Right forelimb (tissue), 1 donor: ENCODE data around the gene ABHD1.
"Not testable (repeated sequence)": the region's sequence is repeated elsewhere in the genome, so short reads cannot be mapped to it uniquely, and the experiment has no call there.

Experiments
- DNase-seq: peaks from one replicate; pipeline ENCODE4 v3.0.0-alpha.2; 2018

ABHD1 gene

GRCh38 chr2:27087823-27088410, 35.7 kb upstream of the ABHD1 start:
- DNase-seq, result no peak

DNA sequence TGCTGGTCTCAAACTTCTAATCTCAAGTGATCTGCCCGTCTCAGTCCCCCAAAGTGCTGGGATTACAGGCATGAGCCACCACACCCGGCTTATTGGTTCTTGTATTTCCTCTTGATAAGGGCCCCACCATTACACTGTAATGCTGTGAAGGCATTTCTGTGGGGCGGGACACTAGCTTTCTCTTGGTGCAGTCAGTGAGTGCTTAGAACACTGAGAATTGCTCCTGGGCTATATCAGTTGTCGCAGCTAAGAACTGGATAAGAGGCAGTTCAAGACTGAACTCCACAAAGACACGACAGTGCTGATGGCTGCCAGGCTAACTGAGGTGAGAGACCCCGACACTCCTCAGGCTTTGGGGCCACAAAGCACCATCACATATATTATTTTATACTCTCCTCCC, 35.0 kb upstream of the ABHD1 start:
- DNase-seq, result no peak

GRCh38 chr2:27089111-27089954, 34.3 kb upstream of the ABHD1 start:
- DNase-seq, result no peak

GRCh38 chr2:27091746-27092695, 31.6 kb upstream of the ABHD1 start:
- no peak for DNase-seq

- DNase-seq, result peak; percentile 38
Observed at GRCh38 chr2:27092696-27093429, 30.8 kb upstream of the ABHD1 start.

DNA sequence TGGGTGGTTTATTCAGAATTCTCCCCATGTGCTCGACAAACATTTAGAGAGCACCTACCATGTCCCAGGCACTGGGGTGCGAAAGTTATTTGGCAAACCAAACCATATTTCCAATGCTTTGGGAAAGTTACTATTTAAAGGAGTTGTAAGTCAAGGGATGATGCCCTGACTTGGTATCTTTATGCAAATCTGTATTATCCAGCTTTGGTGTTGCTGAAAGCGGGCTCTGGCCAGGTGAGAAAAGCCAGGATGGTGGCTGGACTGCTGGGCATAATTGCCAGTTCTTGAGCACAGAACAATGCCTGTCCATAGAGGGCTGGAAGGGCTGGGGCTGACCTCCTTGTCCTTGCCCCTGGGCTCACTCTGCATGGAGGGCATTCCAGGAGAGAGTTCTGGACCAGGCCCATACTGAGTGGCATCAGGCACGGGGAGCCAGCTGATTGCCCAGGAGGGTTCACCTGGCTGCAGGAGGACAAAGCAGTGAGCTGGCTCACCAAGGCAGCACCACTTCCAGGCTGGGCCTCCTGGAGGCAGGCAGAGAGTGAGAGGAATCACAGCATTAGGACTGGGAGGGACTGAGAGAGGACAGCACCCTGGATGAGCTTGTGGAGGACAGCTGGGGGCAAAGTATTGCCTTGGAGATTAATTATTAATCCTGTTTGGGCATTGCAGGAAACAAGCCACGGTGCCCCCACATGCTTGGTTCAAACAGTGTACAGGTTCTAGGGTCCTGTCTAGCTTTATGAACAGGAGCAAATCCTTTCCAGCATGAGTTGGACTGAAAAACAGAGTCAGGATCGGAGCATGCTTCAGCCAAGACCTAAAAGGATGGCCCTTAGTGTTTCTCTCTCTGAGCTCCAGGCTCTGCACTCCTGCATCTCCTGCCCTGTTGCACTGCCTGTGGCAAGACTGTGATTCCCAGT, 29.9 kb upstream of the ABHD1 start:
- DNase-seq, result no peak

- DNase-seq, result no peak
Observed at GRCh38 chr2:27094353-27094984, 29.1 kb upstream of the ABHD1 start.

- no peak for DNase-seq
Observed at GRCh38 chr2:27095427-27095744, 28.2 kb upstream of the ABHD1 start.

DNA sequence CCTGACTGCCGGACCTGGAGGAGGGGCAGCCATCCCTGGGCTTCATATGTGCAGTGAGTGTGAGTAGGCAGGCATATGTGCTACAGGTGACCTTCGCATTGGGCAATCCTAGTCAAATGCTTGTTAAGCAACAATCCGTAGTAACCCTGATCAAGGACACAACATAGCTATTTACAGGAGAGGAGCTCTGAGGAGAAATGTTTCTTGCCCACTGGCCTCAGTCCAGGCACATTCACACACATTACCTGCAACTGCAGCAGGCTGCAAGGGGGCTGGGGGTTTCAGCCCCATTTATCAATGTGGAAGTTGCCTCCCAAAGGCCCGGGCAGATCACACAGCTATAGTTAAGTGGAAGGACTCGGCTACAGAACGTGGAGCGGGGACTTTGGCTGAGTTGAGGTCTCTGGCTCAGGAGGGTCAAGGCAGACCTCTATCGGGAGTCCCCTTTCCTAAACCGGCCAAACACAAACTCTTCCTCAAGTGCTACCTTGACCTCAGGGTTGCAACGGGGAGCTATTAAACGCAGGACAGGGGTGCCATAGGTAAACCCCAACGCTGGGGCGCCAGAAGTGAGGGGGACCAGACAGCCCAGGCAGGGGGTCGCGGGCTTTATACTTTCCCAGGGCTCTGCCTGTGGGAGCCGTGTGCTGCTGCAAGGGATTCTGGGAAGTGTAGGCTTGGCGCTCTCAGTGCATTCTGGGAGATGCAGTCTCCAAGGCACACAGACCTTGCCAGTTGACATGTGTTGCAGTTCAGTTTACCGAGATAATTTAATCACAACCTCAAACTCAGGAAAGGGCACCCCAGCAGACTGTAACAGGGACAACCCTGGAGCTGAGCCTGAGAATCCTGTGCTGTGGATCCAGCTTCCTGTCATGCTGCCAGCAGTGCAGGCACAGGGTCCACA, 27.6 kb upstream of the ABHD1 start:
- no peak for DNase-seq

GRCh38 chr2:27096748-27097297, 26.8 kb upstream of the ABHD1 start:
- no peak for DNase-seq

GRCh38 chr2:27097341-27097740, 26.3 kb upstream of the ABHD1 start:
- DNase-seq, result no peak

- no peak for DNase-seq
Observed at GRCh38 chr2:27099334-27099955, 24.2 kb upstream of the ABHD1 start.

GRCh38 chr2:27100036-27100435, 23.6 kb upstream of the ABHD1 start:
- no peak for DNase-seq

- DNase-seq, result no peak
Observed at GRCh38 chr2:27102329-27102728, 21.3 kb upstream of the ABHD1 start.

- no peak for DNase-seq
Observed at GRCh38 chr2:27105981-27106380, 17.6 kb upstream of the ABHD1 start.

DNA sequence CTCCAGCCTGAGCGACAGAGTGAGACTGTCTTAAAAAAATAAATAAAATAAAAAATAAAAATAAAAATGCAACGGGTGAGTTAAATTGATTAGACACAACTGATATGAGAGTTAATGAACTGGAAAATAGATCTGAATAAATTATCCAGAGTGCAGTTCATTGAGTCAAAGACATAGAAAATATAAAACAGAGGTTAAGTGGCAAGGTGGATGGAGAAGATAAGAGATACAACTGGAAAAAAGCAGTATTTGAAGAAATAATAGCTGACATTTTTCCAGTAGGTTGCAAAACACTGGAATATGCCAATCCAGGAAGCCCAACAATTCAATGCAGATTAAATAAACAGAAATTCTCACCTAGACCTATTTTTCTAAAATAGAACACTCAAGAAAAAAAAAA, 15.4 kb upstream of the ABHD1 start:
- no peak for DNase-seq

GRCh38 chr2:27109083-27109482, 14.5 kb upstream of the ABHD1 start:
- DNase-seq, result no peak

DNA sequence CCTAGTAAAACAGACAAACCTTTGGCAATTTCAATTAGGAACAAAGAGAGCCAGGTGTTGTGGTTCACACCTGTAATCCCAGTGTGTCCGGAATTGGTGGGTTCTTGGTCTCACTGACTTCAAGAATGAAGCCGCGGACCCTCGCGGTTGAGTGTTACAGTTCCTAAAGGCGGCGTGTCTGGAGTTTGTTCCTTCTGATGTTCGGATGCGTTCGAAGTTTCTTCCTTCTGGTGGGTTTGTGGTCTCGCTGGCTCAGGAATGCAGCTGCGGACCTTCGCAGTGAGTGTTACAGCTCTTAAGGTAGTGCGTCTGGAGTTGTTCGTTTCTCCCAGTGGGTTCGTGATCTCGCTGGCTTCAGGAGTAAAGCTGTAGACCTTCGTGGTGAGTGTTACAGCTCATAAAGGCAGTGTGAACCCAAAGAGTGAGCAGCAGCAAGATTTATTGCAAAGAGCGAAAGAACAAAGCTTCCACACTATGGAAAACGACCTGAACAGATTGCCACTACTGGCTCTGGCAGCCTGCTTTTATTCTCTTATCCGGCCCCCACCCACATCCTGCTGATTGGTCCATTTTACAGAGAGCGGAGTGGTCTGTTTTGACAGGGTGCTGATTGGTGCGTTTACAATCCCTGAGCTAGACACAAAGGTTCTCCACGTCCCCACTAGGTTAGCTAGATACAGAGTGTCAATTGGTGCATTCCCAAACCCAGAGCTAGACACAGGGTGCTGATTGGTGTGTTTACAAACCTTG, 12.8 kb upstream of the ABHD1 start:
- not testable (repeated sequence) for DNase-seq
